Measurements from ENCODE around the gene ZNF709. TPM values are rescaled to one million over a fixed set of nuclear protein-coding genes. Genes with fewer than 3 reads are reported as not detected.

The ZNF709 gene
- total RNA-seq, 1 experiment from 2014 or later, result not detected

DNA sequence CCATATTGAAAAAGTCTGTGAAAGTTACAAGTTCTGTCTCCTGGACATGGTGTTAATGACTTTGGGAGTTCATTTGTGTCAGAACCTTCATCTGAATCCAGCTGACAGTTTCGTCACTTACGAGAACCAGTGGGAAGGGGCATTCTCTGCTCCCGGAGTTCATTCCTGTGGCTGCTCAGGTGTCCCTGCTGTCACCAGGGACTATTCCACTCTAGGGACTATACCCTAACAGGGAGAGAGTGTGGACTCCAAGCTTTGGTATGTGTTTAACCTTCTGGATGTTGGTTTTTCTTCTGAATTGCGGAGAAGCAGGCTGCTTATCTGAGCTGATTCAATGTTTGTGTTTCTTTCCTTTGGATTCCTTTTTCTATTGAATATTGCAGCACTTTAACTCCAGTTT lies 12.4 kb upstream of the ZNF709 start:
- no peak for ATAC-seq
- no peaks in the 10 kb centered on the region for H3K27me3 ChIP-seq (ENCODE audit: insufficient read depth, low read length)
- TF ChIP-seq ELF1 (IDR thresholded peaks at IDR 0.05; ENCODE audit: borderline replicate concordance, low read depth), result no peak
- TF ChIP-seq SP1 (IDR thresholded peaks at IDR 0.05; ENCODE audit: low read depth), result no peak
- TF ChIP-seq, protein P1, sequence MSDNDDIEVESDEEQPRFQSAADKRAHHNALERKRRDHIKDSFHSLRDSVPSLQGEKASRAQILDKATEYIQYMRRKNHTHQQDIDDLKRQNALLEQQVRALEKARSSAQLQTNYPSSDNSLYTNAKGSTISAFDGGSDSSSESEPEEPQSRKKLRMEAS (IDR thresholded peaks at IDR 0.05), result no peak
- no peak overlapping the region for H3K9ac ChIP-seq (ENCODE audit: low read length)
- no peak overlapping the region for H2AFZ ChIP-seq (ENCODE audit: low read depth, low read length, poor library complexity, severe bottlenecking)
- no peak overlapping the region for H3K27ac ChIP-seq (ENCODE audit: low read depth, low read length)
- H4K20me1 ChIP-seq (ENCODE audit: insufficient read depth), result no peaks in the 10 kb centered on the region
- BruUV-seq (replicated peaks), result no TSS peak
- no peak overlapping the region for H3K4me2 ChIP-seq (ENCODE audit: low read length)
- RAD21 ChIA-PET (ENCODE audit: low non-redundant PET in 1 of 2, low total read pairs in 2 of 2, uncharacterized antibody in 2 of 2, unreplicated experiment in 2 of 2), result no interaction called here
- intact Hi-C loops (cut with micrococcal nuclease), result no loop called here
- H3K79me2 ChIP-seq (ENCODE audit: insufficient read depth, low read length), result no peaks in the 10 kb centered on the region
- H3K4me1 ChIP-seq (ENCODE audit: control insufficient read depth in 1 of 2, insufficient read depth in 2 of 2, low read length in 2 of 2), result no peaks in the 10 kb centered on the region
- no peaks in the 10 kb centered on the region for H3K36me3 ChIP-seq (ENCODE audit: control insufficient read depth in 1 of 2, insufficient read depth in 2 of 2, low read length in 2 of 2)
- CTCF ChIA-PET, result no interaction called here
- POLR2A ChIA-PET, result no interaction called here
- no peak for DNase-seq (ENCODE audit: low read depth, low spot score)
- H3K4me3 ChIP-seq (replicated peaks in 1 of 2; ENCODE audit: low read depth in 1 of 2, low read length in 2 of 2), result no peak overlapping the region
- peaks cover 0 to 10% of the 10 kb centered on the region in 2 experiments; a peak in 2 of 4 replicates for H3K9me3 ChIP-seq (ENCODE audit: control insufficient read depth in 1 of 2, insufficient read depth in 1 of 2, low read depth in 1 of 2, low read length in 2 of 2)
- no peaks in the 10 kb centered on the region for H3K9me2 ChIP-seq (ENCODE audit: insufficient read depth)

DNA sequence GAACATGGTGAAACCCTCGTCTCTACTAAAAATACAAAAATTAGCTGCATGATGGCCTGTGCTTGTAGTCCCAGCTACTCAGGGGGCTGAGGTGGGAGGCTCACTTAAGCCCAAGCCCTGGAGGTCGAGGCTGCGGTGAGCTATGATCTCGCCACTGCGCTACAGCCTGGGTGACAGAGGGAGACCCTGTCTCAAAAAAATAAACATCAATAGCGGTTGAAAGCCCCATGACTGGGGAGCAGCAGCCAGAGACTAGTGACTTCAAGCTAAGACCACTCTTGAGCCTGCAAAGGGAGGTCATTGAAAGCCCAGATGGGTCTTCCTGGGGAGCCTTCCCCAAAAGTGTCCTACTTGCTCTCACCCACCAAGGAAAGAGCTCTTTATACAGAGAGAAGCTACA lies 11.9 kb upstream of the ZNF709 start:
- ChIA-PET CTCF (no interaction called here), RAD21 (ENCODE audit: low non-redundant PET in 1 of 2, low total read pairs in 2 of 2, uncharacterized antibody in 2 of 2, unreplicated experiment in 2 of 2) (no interaction called here), POLR2A (no interaction called here)
- Histone ChIP-seq H3K4me1 (ENCODE audit: control insufficient read depth in 1 of 2, insufficient read depth in 2 of 2, low read length in 2 of 2) (no peaks in the 10 kb centered on the region), H4K20me1 (ENCODE audit: insufficient read depth) (no peaks in the 10 kb centered on the region), H3K9ac (ENCODE audit: low read length) (no peak overlapping the region), H3K36me3 (ENCODE audit: control insufficient read depth in 1 of 2, insufficient read depth in 2 of 2, low read length in 2 of 2) (no peaks in the 10 kb centered on the region), H3K79me2 (ENCODE audit: insufficient read depth, low read length) (no peaks in the 10 kb centered on the region), H3K4me2 (ENCODE audit: low read length) (no peak overlapping the region), H3K9me3 (ENCODE audit: control insufficient read depth in 1 of 2, insufficient read depth in 1 of 2, low read depth in 1 of 2, low read length in 2 of 2) (peaks cover 0 to 10% of the 10 kb centered on the region in 2 experiments; a peak in 2 of 4 replicates), H3K27me3 (ENCODE audit: insufficient read depth, low read length) (no peaks in the 10 kb centered on the region), H3K27ac (ENCODE audit: low read depth, low read length) (no peak overlapping the region), H3K4me3 (replicated peaks in 1 of 2; ENCODE audit: low read depth in 1 of 2, low read length in 2 of 2) (no peak overlapping the region), H3K9me2 (ENCODE audit: insufficient read depth) (no peaks in the 10 kb centered on the region), H2AFZ (ENCODE audit: low read depth, low read length, poor library complexity, severe bottlenecking) (no peak overlapping the region)
- intact Hi-C loops (cut with micrococcal nuclease), result no loop called here
- DNase-seq (ENCODE audit: low read depth, low spot score) (no peak), ATAC-seq (no peak)
- no TSS peak for BruUV-seq (replicated peaks)
- no peak for TF ChIP-seq POLR2AphosphoS5 (IDR thresholded peaks at IDR 0.05; ENCODE audit: low read depth, low read length)
- TF ChIP-seq ZFX (IDR thresholded peaks at IDR 0.05), result no peak
- TF ChIP-seq, protein P2, sequence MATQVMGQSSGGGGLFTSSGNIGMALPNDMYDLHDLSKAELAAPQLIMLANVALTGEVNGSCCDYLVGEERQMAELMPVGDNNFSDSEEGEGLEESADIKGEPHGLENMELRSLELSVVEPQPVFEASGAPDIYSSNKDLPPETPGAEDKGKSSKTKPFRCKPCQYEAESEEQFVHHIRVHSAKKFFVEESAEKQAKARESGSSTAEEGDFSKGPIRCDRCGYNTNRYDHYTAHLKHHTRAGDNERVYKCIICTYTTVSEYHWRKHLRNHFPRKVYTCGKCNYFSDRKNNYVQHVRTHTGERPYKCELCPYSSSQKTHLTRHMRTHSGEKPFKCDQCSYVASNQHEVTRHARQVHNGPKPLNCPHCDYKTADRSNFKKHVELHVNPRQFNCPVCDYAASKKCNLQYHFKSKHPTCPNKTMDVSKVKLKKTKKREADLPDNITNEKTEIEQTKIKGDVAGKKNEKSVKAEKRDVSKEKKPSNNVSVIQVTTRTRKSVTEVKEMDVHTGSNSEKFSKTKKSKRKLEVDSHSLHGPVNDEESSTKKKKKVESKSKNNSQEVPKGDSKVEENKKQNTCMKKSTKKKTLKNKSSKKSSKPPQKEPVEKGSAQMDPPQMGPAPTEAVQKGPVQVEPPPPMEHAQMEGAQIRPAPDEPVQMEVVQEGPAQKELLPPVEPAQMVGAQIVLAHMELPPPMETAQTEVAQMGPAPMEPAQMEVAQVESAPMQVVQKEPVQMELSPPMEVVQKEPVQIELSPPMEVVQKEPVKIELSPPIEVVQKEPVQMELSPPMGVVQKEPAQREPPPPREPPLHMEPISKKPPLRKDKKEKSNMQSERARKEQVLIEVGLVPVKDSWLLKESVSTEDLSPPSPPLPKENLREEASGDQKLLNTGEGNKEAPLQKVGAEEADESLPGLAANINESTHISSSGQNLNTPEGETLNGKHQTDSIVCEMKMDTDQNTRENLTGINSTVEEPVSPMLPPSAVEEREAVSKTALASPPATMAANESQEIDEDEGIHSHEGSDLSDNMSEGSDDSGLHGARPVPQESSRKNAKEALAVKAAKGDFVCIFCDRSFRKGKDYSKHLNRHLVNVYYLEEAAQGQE (IDR thresholded peaks at IDR 0.05; ENCODE audit: low read depth), result no peak
- TF ChIP-seq, protein P3, sequence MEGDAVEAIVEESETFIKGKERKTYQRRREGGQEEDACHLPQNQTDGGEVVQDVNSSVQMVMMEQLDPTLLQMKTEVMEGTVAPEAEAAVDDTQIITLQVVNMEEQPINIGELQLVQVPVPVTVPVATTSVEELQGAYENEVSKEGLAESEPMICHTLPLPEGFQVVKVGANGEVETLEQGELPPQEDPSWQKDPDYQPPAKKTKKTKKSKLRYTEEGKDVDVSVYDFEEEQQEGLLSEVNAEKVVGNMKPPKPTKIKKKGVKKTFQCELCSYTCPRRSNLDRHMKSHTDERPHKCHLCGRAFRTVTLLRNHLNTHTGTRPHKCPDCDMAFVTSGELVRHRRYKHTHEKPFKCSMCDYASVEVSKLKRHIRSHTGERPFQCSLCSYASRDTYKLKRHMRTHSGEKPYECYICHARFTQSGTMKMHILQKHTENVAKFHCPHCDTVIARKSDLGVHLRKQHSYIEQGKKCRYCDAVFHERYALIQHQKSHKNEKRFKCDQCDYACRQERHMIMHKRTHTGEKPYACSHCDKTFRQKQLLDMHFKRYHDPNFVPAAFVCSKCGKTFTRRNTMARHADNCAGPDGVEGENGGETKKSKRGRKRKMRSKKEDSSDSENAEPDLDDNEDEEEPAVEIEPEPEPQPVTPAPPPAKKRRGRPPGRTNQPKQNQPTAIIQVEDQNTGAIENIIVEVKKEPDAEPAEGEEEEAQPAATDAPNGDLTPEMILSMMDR (IDR thresholded peaks at IDR 0.05 in 2 of 3, conservative IDR thresholded peaks at IDR 0.05 in 1 of 3; ENCODE audit: borderline replicate concordance in 1 of 3, insufficient read depth in 1 of 3, low read depth in 2 of 3, low read length in 2 of 3), result no peak
- no peak for TF ChIP-seq TCF7L2 (IDR thresholded peaks at IDR 0.05; ENCODE audit: borderline replicate concordance, extremely low read depth, insufficient read depth, insufficient read length)
- TF ChIP-seq, protein P1 (IDR thresholded peaks at IDR 0.05), result no peak
- no peak for TF ChIP-seq EZH2 (IDR thresholded peaks at IDR 0.05)
- no peak for TF ChIP-seq CEBPB (IDR thresholded peaks at IDR 0.05; ENCODE audit: low read depth)
- no peak for TF ChIP-seq ELF1 (IDR thresholded peaks at IDR 0.05; ENCODE audit: borderline replicate concordance, low read depth)
- TF ChIP-seq RAD21 (IDR thresholded peaks at IDR 0.05; ENCODE audit: low read depth), result no peak
- TF ChIP-seq, protein P4, sequence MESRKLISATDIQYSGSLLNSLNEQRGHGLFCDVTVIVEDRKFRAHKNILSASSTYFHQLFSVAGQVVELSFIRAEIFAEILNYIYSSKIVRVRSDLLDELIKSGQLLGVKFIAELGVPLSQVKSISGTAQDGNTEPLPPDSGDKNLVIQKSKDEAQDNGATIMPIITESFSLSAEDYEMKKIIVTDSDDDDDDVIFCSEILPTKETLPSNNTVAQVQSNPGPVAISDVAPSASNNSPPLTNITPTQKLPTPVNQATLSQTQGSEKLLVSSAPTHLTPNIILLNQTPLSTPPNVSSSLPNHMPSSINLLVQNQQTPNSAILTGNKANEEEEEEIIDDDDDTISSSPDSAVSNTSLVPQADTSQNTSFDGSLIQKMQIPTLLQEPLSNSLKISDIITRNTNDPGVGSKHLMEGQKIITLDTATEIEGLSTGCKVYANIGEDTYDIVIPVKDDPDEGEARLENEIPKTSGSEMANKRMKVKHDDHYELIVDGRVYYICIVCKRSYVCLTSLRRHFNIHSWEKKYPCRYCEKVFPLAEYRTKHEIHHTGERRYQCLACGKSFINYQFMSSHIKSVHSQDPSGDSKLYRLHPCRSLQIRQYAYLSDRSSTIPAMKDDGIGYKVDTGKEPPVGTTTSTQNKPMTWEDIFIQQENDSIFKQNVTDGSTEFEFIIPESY (IDR thresholded peaks at IDR 0.05; ENCODE audit: extremely low read depth, insufficient replicate concordance, low read length), result no peak
